GM12878 (cell line): ENCODE results near the gene CDH8. TPM values are rescaled to one million over a fixed set of nuclear protein-coding genes. Genes with fewer than 3 reads are reported as not detected.

ENCODE experiments used
- ATAC-seq: fragments of 200-7000 bp; cut with Tn5 transposase; 3 replicates; pipeline ENCODE4 v1.9.1; 2020; ENCODE audit warnings: mild to moderate bottlenecking, moderate library complexity
- BruUV-seq: library from RNA; stranded (reverse); fragments of 400-500 nt; replicated peaks from 2 replicates; lab custom pipeline; 2021; lab: Mats Ljungman, UMichigan
- CTCF ChIA-PET: fragments of 300-600 bp; sonication (Branson Sonifier 250); formaldehyde crosslinking; extraction: SDS; loops from one replicate; lab custom pipeline; 2021; ENCODE audit warnings: inconsistent platforms; lab: Yijun Ruan, JAX
- POLR2A ChIA-PET: fragments of 350-600 bp; formaldehyde crosslinking; extraction: SDS; loops from one replicate; lab custom pipeline; 2021; ENCODE audit warnings: inconsistent platforms; lab: Charles Lee
- RAD21 ChIA-PET: fragments of 300-600 bp; sonication (Branson Sonifier 250); formaldehyde crosslinking; loops from one replicate; lab custom pipeline; 2023; ENCODE audit warnings: antibody characterized with exemption; ENCODE audit not compliant: unreplicated experiment; lab: Charles Lee
- SMC1A ChIA-PET: fragments of 300-600 bp; sonication (Branson Sonifier 250); formaldehyde crosslinking; loops from one replicate; lab custom pipeline; 2023; ENCODE audit not compliant: unreplicated experiment, uncharacterized antibody; lab: Charles Lee
- DNase-seq: peaks from one replicate; pipeline ENCODE4 v3.0.0-alpha.2; 2011; ENCODE audit warnings: low read depth, low spot score
- FAIRE-seq: peaks from 3 replicates; lab custom pipeline; 2011; peaks lifted over from hg19 to GRCh38; lab: Jason Lieb, UNC
- H2AFZ ChIP-seq: 2 replicates; pipeline ENCODE4 v1.6.0; 2011; ENCODE audit warnings: low read depth, low read length, control low read depth; ENCODE audit not compliant: control insufficient read depth
- H3K27ac ChIP-seq: 2 replicates; pipeline ENCODE4 v1.5.1; 2011; ENCODE audit warnings: control low read depth; ENCODE audit not compliant: control insufficient read depth, insufficient read depth
- H3K27me3 ChIP-seq, 2 experiments: replicated peaks in 1 of 2; 2 replicates each; pipeline versions ENCODE4 v1.6.0 to v1.6.1; 2011; ENCODE audit warnings: low read length in 1 of 2; ENCODE audit not compliant: control insufficient read depth in 2 of 2, insufficient read depth in 2 of 2
- H3K36me3 ChIP-seq, 2 experiments: 2 replicates each; pipeline ENCODE4 v1.5.1; 2011; ENCODE audit warnings: low read length in 1 of 2; ENCODE audit not compliant: control insufficient read depth in 2 of 2, insufficient read depth in 2 of 2
- H3K4me1 ChIP-seq: 2 replicates; pipeline ENCODE4 v1.6.1; 2011; ENCODE audit warnings: mild to moderate bottlenecking, low read length, moderate library complexity, mixed read lengths; ENCODE audit not compliant: control insufficient read depth, insufficient read depth
- H3K4me2 ChIP-seq: 2 replicates; pipeline ENCODE4 v1.6.0; 2011; ENCODE audit warnings: control low read depth; ENCODE audit not compliant: control insufficient read depth, insufficient read depth
- H3K4me3 ChIP-seq: fragments of 200-600 bp; sonication (generic); 2 replicates; pipeline ENCODE4 v1.5.1; 2016
- H3K79me2 ChIP-seq: 2 replicates; pipeline ENCODE4 v1.6.0; 2011; ENCODE audit warnings: low read length; ENCODE audit not compliant: control insufficient read depth, insufficient read depth
- H3K9ac ChIP-seq: 2 replicates; pipeline ENCODE4 v1.8.0; 2011; ENCODE audit warnings: low read length, control low read depth, mixed read lengths; ENCODE audit not compliant: control insufficient read depth, insufficient read depth
- H3K9me3 ChIP-seq: replicated peaks from 3 replicates; pipeline ENCODE4 v1.5.1; 2011; ENCODE audit warnings: mild to moderate bottlenecking, low read length; ENCODE audit not compliant: control insufficient read depth, insufficient read depth
- H4K20me1 ChIP-seq: 2 replicates; pipeline ENCODE4 v1.6.0; 2011; ENCODE audit not compliant: control insufficient read depth, insufficient read depth
- ATF2 ChIP-seq: IDR thresholded peaks from 2 replicates; pipeline ENCODE4 v1.6.1; 2012; ENCODE audit warnings: low read length, inconsistent platforms
- CTCF ChIP-seq, 3 experiments: IDR thresholded peaks in 2 of 3; conservative IDR thresholded peaks in 1 of 3; 2 replicates each; pipeline ENCODE4 v1.5.1; 2011; ENCODE audit warnings: low read depth in 3 of 3, low read length in 3 of 3, mild to moderate bottlenecking in 3 of 3, control low read depth in 2 of 3, moderate library complexity in 2 of 3, inconsistent platforms in 1 of 3, mixed read lengths in 1 of 3; ENCODE audit not compliant: control insufficient read depth in 2 of 3, insufficient read depth in 1 of 3; ENCODE audit errors: extremely low read depth in 1 of 3
- IKZF1 ChIP-seq: fragments of 450-650 bp; conservative IDR thresholded peaks from 2 replicates; pipeline ENCODE4 v1.6.1; 2017; ENCODE audit warnings: antibody characterized with exemption, mild to moderate bottlenecking
- NBN ChIP-seq: fragments of 450-650 bp; IDR thresholded peaks from 2 replicates; pipeline ENCODE4 v1.6.1; 2016
- NR2C1 ChIP-seq: fragments of 450-650 bp; IDR thresholded peaks from 2 replicates; pipeline ENCODE4 v1.6.1; 2017; ENCODE audit warnings: antibody characterized with exemption, mild to moderate bottlenecking, moderate library complexity
- NR2F1 ChIP-seq: fragments of 450-650 bp; conservative IDR thresholded peaks from 2 replicates; pipeline ENCODE4 v1.6.1; 2017; ENCODE audit warnings: mild to moderate bottlenecking
- RBBP5 ChIP-seq: fragments of 200-600 bp; sonication (generic); conservative IDR thresholded peaks from 2 replicates; pipeline ENCODE4 v1.6.1; 2016
- SIX5 ChIP-seq: IDR thresholded peaks from 2 replicates; pipeline ENCODE4 v1.6.1; 2011; ENCODE audit warnings: mild to moderate bottlenecking, low read depth, low read length, moderate library complexity; ENCODE audit not compliant: severe bottlenecking
- SMARCA5 ChIP-seq: fragments of 450-650 bp; IDR thresholded peaks from 2 replicates; pipeline ENCODE4 v1.6.1; 2017; ENCODE audit warnings: mild to moderate bottlenecking
- SUPT20H ChIP-seq: IDR thresholded peaks from 2 replicates; pipeline ENCODE4 v1.6.1; 2011; ENCODE audit warnings: low read depth, mild to moderate bottlenecking, low read length, moderate library complexity, borderline replicate concordance; ENCODE audit not compliant: control insufficient read depth
- ZBTB11 ChIP-seq: fragments of 450-650 bp; formaldehyde crosslinking; IDR thresholded peaks from 2 replicates; pipeline ENCODE4 v1.5.0; 2022; ENCODE audit warnings: mild to moderate bottlenecking, missing genetic modification characterization
- WGBS: methylation state at CpG from one replicate; pipeline ENCODE4 v1.1.6; 2016; ENCODE audit warnings: low lambda C conversion rate; ENCODE audit not compliant: insufficient replicate concordance, insufficient coverage; ENCODE audit errors: missing lambda C conversion rate; 5-methylcytosine and 5-hydroxymethylcytosine counted together
- in situ Hi-C: fragments of 300-500 bp; cut with MboI; formaldehyde crosslinking; loops from 9 replicates; pipeline ENCODE4 v1.14.3; 2018; ENCODE audit warnings: mixed read lengths
- intact Hi-C: fragments of 100-400 bp; cut with micrococcal nuclease; formaldehyde crosslinking; loops from one replicate; pipeline ENCODE4 v1.14.2; 2022; ENCODE audit not compliant: unreplicated experiment
- polyA plus RNA-seq, 11 experiments: library from polyadenylated mRNA; depleted of rRNA in 4 of 11; unstranded in 6 of 11; stranded (reverse) in 5 of 11; fragments of >200 nt; fragmentation: Nextera tagmentation in 4 of 11; fragmentation: Illumina TruSeq in 1 of 11; extraction: Ambion mirVana in 4 of 11; extraction: Trizol in 1 of 11; gene quantifications; 1 replicate in 1 of 11; 2 replicates in 10 of 11; pipeline versions ENCODE4 v1.2.1 to v1.2.3, GENCODE V29; 2011 to 2016; ENCODE audit warnings: inconsistent platforms in 2 of 11, missing spikeins in 2 of 11, low read depth in 1 of 11
- total RNA-seq, 4 experiments: library from RNA; depleted of rRNA in 3 of 4; stranded (reverse); fragments of >200 nt in 3 of 4; fragmentation: Illumina TruSeq in 1 of 4; extraction: Trizol in 1 of 4; gene quantifications; 2 replicates each; pipeline versions ENCODE4 v1.2.1 to v1.2.3, GENCODE V29; 2013 to 2021
- TF ChIP-seq, protein P1 (sequence below): IDR thresholded peaks from 2 replicates; pipeline ENCODE4 v1.6.1; 2011; ENCODE audit warnings: borderline replicate concordance, low read depth, mild to moderate bottlenecking, moderate library complexity, low read length; ENCODE audit not compliant: insufficient read depth, poor library complexity, severe bottlenecking
- TF ChIP-seq, protein P2 (sequence below): IDR thresholded peaks from 2 replicates; pipeline ENCODE4 v1.6.1; 2012; ENCODE audit warnings: low read depth, low read length, improper control_type of control experiment

CDH8 gene
- total and polyA plus RNA-seq, 10 of the 15 experiments (the other 5 are each of a cell fraction or from before 2014, with no cell fraction given): 0.13 to 0.68 (median 0.25) TPM; not detected in 3

- TF ChIP-seq SMARCA5: no peak
- no peak for TF ChIP-seq NR2C1
- no peak for TF ChIP-seq RBBP5
Observed at GRCh38 chr16:62020681-62021080, 15.6 kb downstream of the CDH8 start (continued).

DNA sequence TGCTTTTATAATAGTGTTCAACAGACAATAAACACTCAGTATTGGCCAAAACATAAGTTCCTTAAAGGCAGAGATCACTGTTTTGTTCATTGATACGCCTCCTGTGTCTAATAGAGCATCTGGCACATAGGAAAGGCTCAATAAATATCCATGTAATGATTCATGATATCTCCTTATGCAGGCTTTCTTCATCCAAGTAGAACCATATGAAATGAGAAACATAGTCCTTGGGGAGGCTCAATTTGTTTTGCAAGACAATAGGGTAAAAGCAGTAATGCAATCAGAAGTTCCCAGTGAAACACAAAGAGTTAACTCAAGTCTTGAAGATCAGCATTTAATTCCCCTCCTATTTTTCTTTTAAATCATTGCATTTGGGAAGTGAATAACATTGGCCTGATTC lies 16.4 kb downstream of the CDH8 start:
- H3K27ac ChIP-seq: no peak overlapping the region
- H3K4me1 ChIP-seq: no peaks in the 10 kb centered on the region
- H3K4me3 ChIP-seq: no peak overlapping the region
- no peaks in the 10 kb centered on the region for H3K79me2 ChIP-seq
- in situ Hi-C loops (no loop called here), intact Hi-C loops (no loop called here)
- BruUV-seq: no TSS peak
- 0% methylated on average over 1 of the region's 1 CpG for WGBS
- no peak overlapping the region for H2AFZ ChIP-seq
- RAD21 ChIA-PET: no interaction called here
- H3K36me3 ChIP-seq: no peaks in the 10 kb centered on the region
- no peaks in the 10 kb centered on the region for H3K9me3 ChIP-seq
- no peak overlapping the region for H3K9ac ChIP-seq
- ATAC-seq (no peak), DNase-seq (no peak), FAIRE-seq (no peak)
- SMC1A ChIA-PET: no interaction called here
- H3K4me2 ChIP-seq: no peak overlapping the region
- POLR2A ChIA-PET: no interaction called here
- CTCF ChIA-PET: no interaction called here
- no peaks in the 10 kb centered on the region for H3K27me3 ChIP-seq
- no peaks in the 10 kb centered on the region for H4K20me1 ChIP-seq
- no peak for TF ChIP-seq IKZF1
- no peak for TF ChIP-seq CTCF (IDR thresholded peaks at IDR 0.05 in 2 of 3, conservative IDR thresholded peaks at IDR 0.05 in 1 of 3; ENCODE audit: control insufficient read depth in 2 of 3, extremely low read depth in 1 of 3, insufficient read depth in 1 of 3, low read depth in 3 of 3, low read length in 3 of 3)
- no peak for TF ChIP-seq NR2F1
- no peak for TF ChIP-seq SUPT20H
- TF ChIP-seq, protein P1, sequence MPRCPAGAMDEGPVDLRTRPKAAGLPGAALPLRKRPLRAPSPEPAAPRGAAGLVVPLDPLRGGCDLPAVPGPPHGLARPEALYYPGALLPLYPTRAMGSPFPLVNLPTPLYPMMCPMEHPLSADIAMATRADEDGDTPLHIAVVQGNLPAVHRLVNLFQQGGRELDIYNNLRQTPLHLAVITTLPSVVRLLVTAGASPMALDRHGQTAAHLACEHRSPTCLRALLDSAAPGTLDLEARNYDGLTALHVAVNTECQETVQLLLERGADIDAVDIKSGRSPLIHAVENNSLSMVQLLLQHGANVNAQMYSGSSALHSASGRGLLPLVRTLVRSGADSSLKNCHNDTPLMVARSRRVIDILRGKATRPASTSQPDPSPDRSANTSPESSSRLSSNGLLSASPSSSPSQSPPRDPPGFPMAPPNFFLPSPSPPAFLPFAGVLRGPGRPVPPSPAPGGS: no peak
- TF ChIP-seq RBBP5: no peak
- TF ChIP-seq SIX5: no peak
- TF ChIP-seq NBN: no peak
- no peak for TF ChIP-seq NR2C1
- TF ChIP-seq, protein P2, sequence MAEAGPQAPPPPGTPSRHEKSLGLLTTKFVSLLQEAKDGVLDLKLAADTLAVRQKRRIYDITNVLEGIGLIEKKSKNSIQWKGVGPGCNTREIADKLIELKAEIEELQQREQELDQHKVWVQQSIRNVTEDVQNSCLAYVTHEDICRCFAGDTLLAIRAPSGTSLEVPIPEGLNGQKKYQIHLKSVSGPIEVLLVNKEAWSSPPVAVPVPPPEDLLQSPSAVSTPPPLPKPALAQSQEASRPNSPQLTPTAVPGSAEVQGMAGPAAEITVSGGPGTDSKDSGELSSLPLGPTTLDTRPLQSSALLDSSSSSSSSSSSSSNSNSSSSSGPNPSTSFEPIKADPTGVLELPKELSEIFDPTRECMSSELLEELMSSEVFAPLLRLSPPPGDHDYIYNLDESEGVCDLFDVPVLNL: no peak
- no peak for TF ChIP-seq ZBTB11
- TF ChIP-seq ATF2: no peak
